ENCODE measurements around the gene RAB36. TPM values are rescaled to one million over a fixed set of nuclear protein-coding genes. Genes with fewer than 3 reads are reported as not detected.

RAB36 gene
- total and polyA plus RNA-seq, 12 donors: 4.0 to 13.0 (median 7.2) TPM

- no peak overlapping the region for H3K27ac ChIP-seq
- H3K27me3 ChIP-seq: no peaks in the 10 kb centered on the region
- no peaks in the 10 kb centered on the region for H3K36me3 ChIP-seq (replicated peaks in 1 of 2)
- WGBS, 4 donors: 95 to 100% (median 97%) methylated on average over 5 to 7 of the region's 7 CpGs
- no peaks in the 10 kb centered on the region for H3K9me3 ChIP-seq (replicated peaks in 1 of 3)
- no peak overlapping the region for H3K4me3 ChIP-seq
- intact Hi-C loops (cut with DNase I): no loop called here
- no peaks in the 10 kb centered on the region for H3K4me1 ChIP-seq (replicated peaks in 1 of 2)
- TF ChIP-seq POLR2A (IDR thresholded peaks at IDR 0.05): no peak
- DNase-seq: no peak
These were observed 26.4 kb upstream of the RAB36 start for GRCh38 chr22:23118647-23119493.

DNA sequence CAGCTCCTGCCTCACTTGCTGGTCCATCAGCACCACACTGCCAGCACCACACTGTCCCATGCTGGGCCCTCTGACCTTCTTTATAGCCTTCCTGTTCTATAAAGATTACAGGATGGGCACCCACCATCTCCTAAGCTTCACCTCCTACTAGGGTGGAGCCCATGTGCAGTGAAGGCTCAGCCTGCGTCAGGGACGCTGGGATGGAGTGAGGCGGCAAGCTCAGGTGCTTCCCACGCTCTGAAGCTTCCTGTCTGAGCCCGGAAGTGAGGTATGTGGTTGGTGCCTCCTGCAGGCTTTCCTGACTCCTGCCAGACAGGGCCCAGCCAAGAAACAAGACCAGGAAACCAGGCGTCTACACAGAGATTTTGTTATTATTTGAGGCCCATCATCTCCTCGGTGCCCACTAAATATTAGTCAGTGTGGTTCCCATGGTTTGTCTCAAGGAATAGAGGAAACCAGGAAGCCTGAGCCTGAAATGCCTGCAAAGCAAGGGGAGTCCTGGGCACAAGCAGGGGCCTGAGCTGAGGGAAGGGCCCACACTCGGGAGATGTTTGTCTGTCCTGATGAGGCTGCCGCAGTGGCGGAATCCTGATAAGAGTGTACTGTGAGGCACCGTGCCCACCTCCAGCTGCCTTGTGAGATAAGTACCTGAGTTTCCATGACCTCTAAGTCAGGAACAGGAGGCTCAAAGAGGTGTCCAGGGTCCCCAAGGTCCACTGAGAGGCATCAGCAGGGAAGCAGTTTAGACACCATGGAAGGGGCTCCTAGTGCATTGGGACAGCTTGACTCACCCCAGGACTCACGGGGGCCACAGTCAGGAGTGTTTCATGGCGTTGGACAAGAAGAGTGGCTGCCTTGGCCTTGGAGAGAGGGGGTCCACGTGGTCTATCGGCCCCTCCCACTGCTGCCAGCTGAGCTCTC lies 25.5 kb upstream of the RAB36 start:
- intact Hi-C loops (cut with DNase I): no loop called here
- Histone ChIP-seq H3K9me3 (replicated peaks in 1 of 3) (no peaks in the 10 kb centered on the region), H3K36me3 (replicated peaks in 1 of 2) (no peaks in the 10 kb centered on the region), H3K4me1 (replicated peaks in 1 of 2) (peaks cover 5 to 6% of the 10 kb centered on the region in 2 donors), H3K27ac (no peak overlapping the region), H3K27me3 (no peaks in the 10 kb centered on the region), H3K4me3 (no peak overlapping the region)
- 75 to 83% (median 79%) methylated on average over 12 to 15 of the region's 15 CpGs for WGBS, 4 donors
- TF ChIP-seq CTCF (IDR thresholded peaks at IDR 0.05) (no peak), POLR2A (IDR thresholded peaks at IDR 0.05) (no peak)
- DNase-seq: no peak

DNA sequence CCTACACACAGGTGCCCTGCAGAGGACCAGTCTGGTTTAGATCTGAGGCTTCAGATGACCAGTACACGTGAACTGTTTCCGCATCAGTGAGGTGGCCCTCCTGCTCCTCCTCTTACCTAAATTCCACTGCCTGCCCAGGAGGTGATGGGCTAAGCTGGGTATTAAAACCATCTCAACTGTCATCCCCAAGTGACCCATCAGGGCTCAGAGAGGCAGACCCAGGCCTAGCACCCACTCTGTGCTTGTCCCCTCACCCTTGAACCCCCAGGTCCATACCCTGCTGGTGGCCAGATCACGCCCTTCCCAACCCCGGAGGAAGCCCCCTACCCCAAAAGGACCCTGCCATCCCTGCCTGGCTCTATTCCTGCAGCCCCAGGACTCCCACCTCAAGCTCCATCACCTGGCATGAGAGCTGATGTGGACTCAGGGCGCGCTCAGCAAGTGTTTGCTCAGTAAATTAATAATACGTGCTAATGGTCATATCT lies 24.8 kb upstream of the RAB36 start:
- Histone ChIP-seq H3K36me3 (replicated peaks in 1 of 2) (no peaks in the 10 kb centered on the region), H3K4me1 (replicated peaks in 1 of 2) (peaks cover 6 to 10% of the 10 kb centered on the region in 2 donors), H3K27me3 (no peaks in the 10 kb centered on the region), H3K4me3 (no peak overlapping the region), H3K9me3 (replicated peaks in 1 of 3) (no peaks in the 10 kb centered on the region), H3K27ac (no peak overlapping the region)
- no peak for TF ChIP-seq CTCF (IDR thresholded peaks at IDR 0.05)
- TF ChIP-seq POLR2A (IDR thresholded peaks at IDR 0.05): no peak
- 96 to 100% (median 98%) methylated on average over 5 to 7 of the region's 7 CpGs for WGBS, 4 donors
- DNase-seq: no peak
- intact Hi-C loops (cut with DNase I): no loop called here

DNA sequence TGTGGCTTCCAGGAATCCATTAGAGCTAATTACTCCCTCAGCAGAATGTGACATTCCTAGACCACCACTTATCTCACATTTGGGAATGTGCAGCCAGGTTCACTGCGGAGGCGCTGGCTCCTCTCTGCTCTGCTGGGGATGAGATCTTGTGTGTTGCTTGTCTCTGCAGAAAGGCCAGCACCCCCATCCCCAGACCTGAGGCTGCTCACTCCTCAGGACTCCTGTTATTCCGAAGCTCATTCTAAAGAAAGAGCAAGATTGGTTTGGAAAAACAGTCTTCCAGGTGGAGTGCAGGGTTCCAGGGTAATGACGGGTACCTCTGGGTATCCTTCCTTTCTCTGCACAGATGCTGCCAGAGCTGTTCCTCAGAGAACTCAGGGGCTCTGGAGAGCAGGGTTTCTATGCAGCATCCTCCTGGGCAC lies 24.3 kb upstream of the RAB36 start:
- Histone ChIP-seq H3K27me3 (no peaks in the 10 kb centered on the region), H3K4me1 (replicated peaks in 1 of 2) (peaks cover 6 to 10% of the 10 kb centered on the region in 2 donors), H3K27ac (no peak overlapping the region), H3K4me3 (no peak overlapping the region), H3K36me3 (replicated peaks in 1 of 2) (no peaks in the 10 kb centered on the region), H3K9me3 (replicated peaks in 1 of 3) (no peaks in the 10 kb centered on the region)
- TF ChIP-seq POLR2A (IDR thresholded peaks at IDR 0.05) (no peak), CTCF (IDR thresholded peaks at IDR 0.05) (no peak)
- 92 to 96% (median 95%) methylated on average over 3 to 4 of the region's 4 CpGs for WGBS, 4 donors
- intact Hi-C loops (cut with DNase I): no loop called here
- no peak for DNase-seq

Data from adrenal gland (tissue), 12 donors.